WTC11 (cell line): ENCODE measurements around the gene SKIL. TPM values are rescaled to one million over a fixed set of nuclear protein-coding genes. Genes with fewer than 3 reads are reported as not detected.

Source experiments
- ATAC-seq: fragments of 200-7000 bp; cut with Tn5 transposase; 2 replicates; pipeline ENCODE4 v1.10.0; 2021; ENCODE audit warnings: mild to moderate bottlenecking, moderate library complexity
- CTCF ChIA-PET: fragments of 300-600 bp; sonication (Branson Sonifier 250); formaldehyde crosslinking; loops from one replicate; lab custom pipeline; 2021; ENCODE audit warnings: antibody characterized with exemption; lab: Charles Lee
- POLR2A ChIA-PET: fragments of 350-600 bp; sonication (Branson Sonifier 250); formaldehyde crosslinking; loops from one replicate; lab custom pipeline; 2021; ENCODE audit warnings: antibody characterized with exemption; lab: Charles Lee
- DNase-seq: peaks from one replicate; pipeline ENCODE4 v3.0.0; 2021; ENCODE audit warnings: low spot score
- H3K27ac Mint-ChIP-seq: 2 replicates; pipeline ENCODE4 v1.8.0; 2021; ENCODE audit warnings: mixed read lengths
- H3K27me3 Mint-ChIP-seq: 2 replicates; pipeline ENCODE4 v1.8.0; 2021; ENCODE audit warnings: low read depth, mild to moderate bottlenecking, moderate library complexity, mixed read lengths
- H3K36me3 Mint-ChIP-seq: 2 replicates; pipeline ENCODE4 v1.8.0; 2021; ENCODE audit warnings: mixed read lengths
- H3K4me1 Mint-ChIP-seq: 2 replicates; pipeline ENCODE4 v1.8.0; 2022; ENCODE audit warnings: mixed read lengths
- H3K4me3 Mint-ChIP-seq: 2 replicates; pipeline ENCODE4 v1.8.0; 2021; ENCODE audit warnings: mild to moderate bottlenecking, moderate library complexity, mixed read lengths
- H3K9me3 Mint-ChIP-seq: 2 replicates; pipeline ENCODE4 v1.8.0; 2021; ENCODE audit warnings: mixed read lengths
- ATF1 ChIP-seq: sonication (generic); formaldehyde crosslinking; IDR thresholded peaks from 2 replicates; pipeline ENCODE4 v1.8.1; 2023; ENCODE audit warnings: mild to moderate bottlenecking, moderate library complexity, missing genetic modification reagents
- CBFB ChIP-seq: sonication (generic); formaldehyde crosslinking; IDR thresholded peaks from 2 replicates; pipeline ENCODE4 v1.8.1; 2022; ENCODE audit warnings: mild to moderate bottlenecking, low read depth, missing genetic modification reagents
- CREM ChIP-seq: sonication (generic); formaldehyde crosslinking; IDR thresholded peaks from 2 replicates; pipeline ENCODE4 v1.8.1; 2022; ENCODE audit warnings: mild to moderate bottlenecking, missing genetic modification reagents, moderate library complexity
- E2F5 ChIP-seq: sonication (generic); formaldehyde crosslinking; IDR thresholded peaks from 2 replicates; pipeline ENCODE4 v1.8.1; 2022; ENCODE audit warnings: mild to moderate bottlenecking, moderate library complexity, missing genetic modification reagents
- ESRRA ChIP-seq: sonication (generic); formaldehyde crosslinking; IDR thresholded peaks from 2 replicates; pipeline ENCODE4 v1.8.1; 2022; ENCODE audit warnings: mild to moderate bottlenecking, missing genetic modification reagents, borderline replicate concordance
- ETV6 ChIP-seq: sonication (generic); formaldehyde crosslinking; IDR thresholded peaks from 2 replicates; pipeline ENCODE4 v1.8.1; 2022; ENCODE audit warnings: mild to moderate bottlenecking, missing genetic modification reagents
- HMGA2 ChIP-seq: fragments of 250-450 bp; sonication (Bioruptor Pico); IDR thresholded peaks from 2 replicates; pipeline ENCODE4 v1.4.0; 2021; ENCODE audit warnings: mild to moderate bottlenecking, moderate library complexity
- IRF2 ChIP-seq: sonication (generic); formaldehyde crosslinking; IDR thresholded peaks from 2 replicates; pipeline ENCODE4 v1.8.0; 2022; ENCODE audit warnings: low read depth, missing genetic modification reagents, borderline replicate concordance
- JAZF1 ChIP-seq: fragments of 250-450 bp; sonication (Bioruptor Pico); IDR thresholded peaks from 2 replicates; pipeline ENCODE4 v1.9.0; 2021; ENCODE audit warnings: moderate library complexity, mild to moderate bottlenecking, inconsistent platforms
- KAT7 ChIP-seq: sonication (generic); formaldehyde crosslinking; IDR thresholded peaks from 2 replicates; pipeline ENCODE4 v1.8.1; 2023; ENCODE audit warnings: missing genetic modification reagents, mild to moderate bottlenecking, borderline replicate concordance
- NFATC4 ChIP-seq: fragments of 250-450 bp; sonication (Bioruptor Pico); IDR thresholded peaks from 2 replicates; pipeline ENCODE4 v1.9.0; 2021; ENCODE audit warnings: mild to moderate bottlenecking
- NR1H2 ChIP-seq: sonication (generic); formaldehyde crosslinking; IDR thresholded peaks from 2 replicates; pipeline ENCODE4 v1.9.0; 2021; ENCODE audit warnings: mild to moderate bottlenecking, moderate library complexity, missing genetic modification reagents
- OVOL2 ChIP-seq: fragments of 250-450 bp; sonication (Bioruptor Pico); IDR thresholded peaks from 2 replicates; pipeline ENCODE4 v1.9.0; 2021; ENCODE audit warnings: mild to moderate bottlenecking, borderline replicate concordance
- RELA ChIP-seq: sonication (generic); formaldehyde crosslinking; IDR thresholded peaks from 2 replicates; pipeline ENCODE4 v1.8.1; 2022; ENCODE audit warnings: missing genetic modification reagents, mild to moderate bottlenecking, borderline replicate concordance
- SP1 ChIP-seq: sonication (generic); formaldehyde crosslinking; conservative IDR thresholded peaks from 2 replicates; pipeline ENCODE4 v1.8.1; 2022; ENCODE audit warnings: missing genetic modification reagents
- TCF7 ChIP-seq: sonication (generic); formaldehyde crosslinking; IDR thresholded peaks from 2 replicates; pipeline ENCODE4 v1.8.0; 2022; ENCODE audit warnings: mild to moderate bottlenecking, low read depth, missing genetic modification reagents, moderate library complexity
- TEAD1 ChIP-seq: sonication (generic); formaldehyde crosslinking; IDR thresholded peaks from 2 replicates; pipeline ENCODE4 v1.8.0; 2022; ENCODE audit warnings: mild to moderate bottlenecking, missing genetic modification reagents
- TP53 ChIP-seq: sonication (generic); formaldehyde crosslinking; IDR thresholded peaks from 2 replicates; pipeline ENCODE4 v1.8.1; 2023; ENCODE audit warnings: mild to moderate bottlenecking, missing genetic modification reagents
- ZBTB21 ChIP-seq: sonication (generic); formaldehyde crosslinking; IDR thresholded peaks from 2 replicates; pipeline ENCODE4 v1.8.1; 2023; ENCODE audit warnings: mild to moderate bottlenecking, missing genetic modification reagents, borderline replicate concordance
- ZMAT4 ChIP-seq: fragments of 250-450 bp; sonication (Bioruptor Pico); IDR thresholded peaks from 2 replicates; pipeline ENCODE4 v1.9.0; 2021; ENCODE audit warnings: mild to moderate bottlenecking
- ZNF121 ChIP-seq: sonication (generic); formaldehyde crosslinking; IDR thresholded peaks from 2 replicates; pipeline ENCODE4 v1.8.0; 2023; ENCODE audit warnings: missing genetic modification reagents
- ZNF423 ChIP-seq: fragments of 250-450 bp; sonication (Bioruptor Pico); IDR thresholded peaks from 2 replicates; pipeline ENCODE4 v2.1.2; 2022; ENCODE audit warnings: mild to moderate bottlenecking, moderate library complexity
- ZNF671 ChIP-seq: fragments of 250-450 bp; sonication (Bioruptor Pico); IDR thresholded peaks from 2 replicates; pipeline ENCODE4 v1.8.0; 2021; ENCODE audit warnings: mild to moderate bottlenecking
- total RNA-seq: library from RNA; stranded (reverse); gene quantifications from 3 replicates; pipeline ENCODE4 v1.2.3, GENCODE V29; 2021
- TF ChIP-seq, protein P1 (sequence below): fragments of 250-450 bp; sonication (Bioruptor Pico); IDR thresholded peaks from 2 replicates; pipeline ENCODE4 v2.1.2; 2022; ENCODE audit warnings: mild to moderate bottlenecking, moderate library complexity
- TF ChIP-seq, protein P2 (sequence below): sonication (generic); formaldehyde crosslinking; IDR thresholded peaks from 2 replicates; pipeline ENCODE4 v1.8.0; 2022; ENCODE audit warnings: mild to moderate bottlenecking, missing genetic modification reagents

Gene SKIL
- total RNA-seq, 1 experiment from 2014 or later: 181 TPM

DNA sequence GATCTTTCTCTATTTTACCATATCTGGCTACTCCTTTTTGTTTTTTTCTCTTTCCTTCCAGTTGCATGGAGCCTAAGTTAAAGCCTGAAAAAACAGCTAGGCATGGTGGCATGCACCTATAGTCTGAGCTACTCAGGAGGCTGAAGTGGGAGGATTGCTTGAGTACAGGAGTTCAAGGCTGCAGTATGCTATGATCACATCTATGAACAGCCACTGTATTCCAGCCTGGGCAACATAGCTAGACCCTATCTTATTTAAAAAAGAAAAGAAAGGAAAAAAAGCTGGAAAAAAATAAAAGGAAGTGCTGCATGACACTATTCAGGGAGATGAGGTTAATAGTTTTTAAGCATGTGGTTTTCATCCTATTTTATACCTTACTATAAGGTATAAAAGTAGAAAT, 4.0 kb upstream of the SKIL start:
- Mint-ChIP-seq H3K9me3 (no peaks in the 10 kb centered on the region), H3K4me3 (peak overlapping the region; percentile 80), H3K27ac (peak overlapping the region; percentile 98), H3K4me1 (peaks cover 48% of the 10 kb centered on the region), H3K27me3 (no peaks in the 10 kb centered on the region), H3K36me3 (peaks cover 2% of the 10 kb centered on the region)
- ATAC-seq: no peak
- ChIA-PET CTCF (interaction anchor here (1.0 kb wide), 1 partner anchor 144 kb away, joined by 3 read pairs; no protein-coding TSS in a partner anchor), POLR2A (no interaction called here)
- no peak for TF ChIP-seq NR1H2 (CRISPR knock-in tag)
- no peak for TF ChIP-seq TEAD1 (CRISPR knock-in tag)
- no peak for TF ChIP-seq IRF2 (CRISPR knock-in tag)
- no peak for TF ChIP-seq E2F5
- TF ChIP-seq ZNF121 (CRISPR knock-in tag): peak; percentile 92
- no peak for DNase-seq

DNA sequence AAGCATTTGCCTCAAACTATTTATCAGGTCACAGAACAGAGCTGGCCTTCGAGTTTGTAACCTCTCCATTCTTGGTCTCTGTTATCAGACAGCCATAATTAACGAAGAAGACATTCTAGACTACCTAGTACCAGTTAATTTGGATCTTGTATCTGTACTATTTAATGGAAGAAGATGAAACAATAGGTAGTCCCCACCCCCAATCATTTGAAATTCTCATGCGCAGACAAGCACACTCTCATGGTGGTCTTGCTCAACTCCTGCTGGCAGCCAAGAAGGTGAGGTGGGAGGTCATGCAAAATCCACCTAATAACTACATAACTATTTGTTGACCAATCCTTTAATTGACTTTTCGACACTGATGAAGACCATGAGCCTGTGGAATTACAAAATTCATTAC, 2.8 kb upstream of the SKIL start:
- ChIA-PET POLR2A (no interaction called here), CTCF (interaction anchor here (1.2 kb wide), 1 partner anchor 45 kb away, joined by 3 read pairs; no protein-coding TSS in a partner anchor)
- Mint-ChIP-seq H3K27me3 (no peaks in the 10 kb centered on the region), H3K4me3 (peak overlapping the region; percentile 80), H3K4me1 (peaks cover 43% of the 10 kb centered on the region), H3K9me3 (no peaks in the 10 kb centered on the region), H3K27ac (peak overlapping the region; percentile 98), H3K36me3 (peaks cover 12% of the 10 kb centered on the region)
- TF ChIP-seq ZNF671 (CRISPR knock-in tag): no peak
- no peak for TF ChIP-seq KAT7 (CRISPR knock-in tag)
- TF ChIP-seq HMGA2 (CRISPR knock-in tag): no peak
- no peak for TF ChIP-seq TP53
- ATAC-seq (no peak), DNase-seq (no peak)

DNA sequence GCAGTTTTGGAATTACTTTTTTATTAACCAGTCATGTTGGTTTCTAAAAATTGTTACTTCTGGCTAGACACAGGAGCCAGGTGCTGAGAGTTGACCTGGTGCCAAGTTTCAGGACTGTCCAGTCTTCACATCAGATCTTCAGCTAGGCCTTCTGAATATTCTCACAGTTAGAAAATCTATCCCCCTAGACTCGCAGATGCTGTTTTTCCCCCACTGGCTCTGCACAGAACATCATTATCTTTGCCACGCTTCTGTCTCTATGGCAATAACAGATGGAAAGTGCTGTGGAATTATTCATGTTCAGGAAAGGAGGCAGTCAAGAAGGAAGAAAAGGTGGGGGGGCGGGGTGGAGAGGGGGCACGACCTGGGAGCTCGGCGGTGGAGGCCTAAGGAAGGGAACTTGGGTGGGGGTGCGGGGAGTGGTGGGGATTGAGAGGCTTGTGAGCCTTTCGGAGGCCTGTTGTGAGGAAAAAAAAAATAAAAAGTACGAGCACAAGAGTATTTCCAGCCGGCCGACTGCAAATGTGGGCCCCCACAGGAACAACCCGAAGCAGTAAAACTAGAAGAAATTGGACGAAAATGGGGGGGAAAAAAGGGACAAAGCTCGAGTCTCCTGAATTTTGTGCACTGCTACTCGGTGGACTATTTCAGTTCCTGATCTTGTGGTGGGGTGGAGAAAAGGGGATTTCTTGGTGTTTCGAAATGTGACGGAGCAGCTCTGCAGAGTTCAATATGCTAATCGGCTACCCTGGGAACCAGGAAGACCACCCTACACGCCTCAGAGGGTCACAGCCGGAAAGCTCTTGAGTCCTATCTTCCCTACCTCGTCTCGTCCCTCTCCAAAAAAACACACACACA, 1.5 kb upstream of the SKIL start:
- Mint-ChIP-seq H3K4me1 (peaks cover 47% of the 10 kb centered on the region), H3K27ac (peak overlapping the region; percentile 98), H3K4me3 (peak overlapping the region; percentile 80), H3K27me3 (no peaks in the 10 kb centered on the region), H3K36me3 (peaks cover 24% of the 10 kb centered on the region), H3K9me3 (no peaks in the 10 kb centered on the region)
- TF ChIP-seq TCF7 (CRISPR knock-in tag): no peak
- TF ChIP-seq, protein P1, sequence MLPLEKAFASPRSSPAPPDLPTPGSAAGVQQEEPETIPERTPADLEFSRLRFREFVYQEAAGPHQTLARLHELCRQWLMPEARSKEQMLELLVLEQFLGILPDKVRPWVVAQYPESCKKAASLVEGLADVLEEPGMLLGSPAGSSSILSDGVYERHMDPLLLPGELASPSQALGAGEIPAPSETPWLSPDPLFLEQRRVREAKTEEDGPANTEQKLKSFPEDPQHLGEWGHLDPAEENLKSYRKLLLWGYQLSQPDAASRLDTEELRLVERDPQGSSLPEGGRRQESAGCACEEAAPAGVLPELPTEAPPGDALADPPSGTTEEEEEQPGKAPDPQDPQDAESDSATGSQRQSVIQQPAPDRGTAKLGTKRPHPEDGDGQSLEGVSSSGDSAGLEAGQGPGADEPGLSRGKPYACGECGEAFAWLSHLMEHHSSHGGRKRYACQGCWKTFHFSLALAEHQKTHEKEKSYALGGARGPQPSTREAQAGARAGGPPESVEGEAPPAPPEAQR (CRISPR knock-in tag): no peak
- TF ChIP-seq JAZF1 (CRISPR knock-in tag): no peak
- TF ChIP-seq ZNF423 (CRISPR knock-in tag): no peak
- no peak for TF ChIP-seq NFATC4 (CRISPR knock-in tag)
- TF ChIP-seq OVOL2 (CRISPR knock-in tag): no peak
- no peak for TF ChIP-seq SP1 (CRISPR knock-in tag)
- TF ChIP-seq, protein P2, sequence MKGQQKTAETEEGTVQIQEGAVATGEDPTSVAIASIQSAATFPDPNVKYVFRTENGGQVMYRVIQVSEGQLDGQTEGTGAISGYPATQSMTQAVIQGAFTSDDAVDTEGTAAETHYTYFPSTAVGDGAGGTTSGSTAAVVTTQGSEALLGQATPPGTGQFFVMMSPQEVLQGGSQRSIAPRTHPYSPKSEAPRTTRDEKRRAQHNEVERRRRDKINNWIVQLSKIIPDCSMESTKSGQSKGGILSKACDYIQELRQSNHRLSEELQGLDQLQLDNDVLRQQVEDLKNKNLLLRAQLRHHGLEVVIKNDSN: no peak
- TF ChIP-seq CREM (CRISPR knock-in tag): no peak
- no peak for TF ChIP-seq CBFB (CRISPR knock-in tag)
- no peak for TF ChIP-seq RELA (CRISPR knock-in tag)
- no peak for TF ChIP-seq ATF1
- TF ChIP-seq HMGA2 (CRISPR knock-in tag): no peak
- no peak for TF ChIP-seq ETV6
- TF ChIP-seq ZBTB21: no peak
- no peak for TF ChIP-seq ESRRA (CRISPR knock-in tag)
- no peak for TF ChIP-seq ZNF121 (CRISPR knock-in tag)
- no peak for TF ChIP-seq ZMAT4
- peak; percentile 6 for ATAC-seq
- peak; percentile 28 for DNase-seq
- ChIA-PET CTCF (interaction anchor here (0.8 to 2.9 kb wide), 4 partner anchors 20 to 277 kb away, joined by 3 to 19 read pairs (median 4); no protein-coding TSS in a partner anchor), POLR2A (interaction anchor here (0.6 to 1.4 kb wide), 3 partner anchors 9 to 389 kb away, joined by 3 to 4 read pairs (median 3); partner anchors contain the start of gene CLDN11)
